Ovary (tissue), 9 donors: ENCODE results near the gene CALHM6. TPM values are rescaled to one million over a fixed set of nuclear protein-coding genes. Genes with fewer than 3 reads are reported as not detected.

ENCODE experiments used
- DNase-seq, 5 donors: peaks; one replicate each; pipeline ENCODE4 v3.0.0-alpha.2; 2019 to 2020
- H3K27ac ChIP-seq, 2 donors: fragments of 200-600 bp; one replicate each; pipeline versions ENCODE4 v1.5.1 to v1.8.0; 2019 to 2022
- H3K27me3 ChIP-seq: fragments of 200-600 bp; one replicate; pipeline ENCODE4 v1.8.0; 2022
- H3K36me3 ChIP-seq: fragments of 200-600 bp; sonication (generic); one replicate; pipeline ENCODE4 v1.5.1; 2019
- H3K4me1 ChIP-seq: one replicate; pipeline ENCODE4 v1.8.1; 2013; ENCODE audit warnings: mild to moderate bottlenecking, moderate library complexity; ENCODE audit not compliant: insufficient read depth
- H3K4me3 ChIP-seq: fragments of 200-600 bp; sonication (generic); one replicate; pipeline ENCODE4 v1.5.1; 2017
- H3K9me3 ChIP-seq, 2 donors: fragments of 200-600 bp in 1 of 2; sonication (generic) in 1 of 2; one replicate each; pipeline versions ENCODE4 v1.5.1 to v1.8.1; 2013 to 2019; ENCODE audit warnings: mild to moderate bottlenecking in 1 of 2, moderate library complexity in 1 of 2
- CTCF ChIP-seq, 3 donors: fragments of 450-650 bp in 2 of 3; fragments of 200-600 bp in 1 of 3; IDR thresholded peaks; one replicate each; pipeline versions ENCODE4 v1.5.1 to v1.8.0; 2016 to 2022; ENCODE audit warnings: antibody characterized with exemption in 3 of 3, mild to moderate bottlenecking in 1 of 3
- EP300 ChIP-seq: sonication (generic); formaldehyde crosslinking; IDR thresholded peaks from one replicate; pipeline ENCODE4 v1.6.1; 2017; ENCODE audit warnings: antibody characterized with exemption
- POLR2A ChIP-seq: fragments of 450-650 bp; IDR thresholded peaks from one replicate; pipeline ENCODE4 v1.6.1; 2017; ENCODE audit warnings: antibody characterized with exemption, mild to moderate bottlenecking, moderate library complexity
- WGBS, 3 donors: extraction: QIAGEN DNeasy Blood & Tissue Kit in 1 of 3; methylation state at CpG; one replicate each; pipeline versions ENCODE4 v1.1.5 to v1.1.7; 2013 to 2017; 5-methylcytosine and 5-hydroxymethylcytosine counted together
- intact Hi-C, 4 donors: fragments of 100-400 bp; cut with DNase I; formaldehyde crosslinking; loops; one replicate each; pipeline versions ENCODE4 v1.11.0 to v1.15.1; 2022 to 2023
- polyA plus RNA-seq, 2 donors: library from polyadenylated mRNA; stranded (reverse); fragments of 200-250 nt in 1 of 2; fragments of 350-450 nt in 1 of 2; fragmentation: Illumina TruSeq in 1 of 2; extraction: RNeasy Lipid Tissue Mini Kit (QIAGEN cat#74804) in 1 of 2; gene quantifications; one replicate each; pipeline ENCODE4 v1.2.3, GENCODE V29; 2013 to 2014
- total RNA-seq, 7 donors: library from RNA; depleted of rRNA in 2 of 7; stranded (reverse); fragments of >200 nt in 2 of 7; fragmentation: NEBNext Ultra II Directional in 3 of 7; extraction: Animal tissue kit (Norgen Biotek cat#: 25700) in 3 of 7; gene quantifications; one replicate each; pipeline versions ENCODE4 v1.1.0 to v1.2.4, GENCODE V29; 2016 to 2023
- donor health status: DM: no; HTN: no; CAD: no; lungs with moderate emphysema.
- donor health status: DM: no; HTN: no; CAD: no.
- donor health status: Bipolar disorder and iron deficiency.
- donor health status: DM: yes; HTN: yes; CAD: no.
- donor health status: DM: no; HTN: no; CAD: no.
- donor health status: DM: yes; HTN: yes; CAD: no.

Gene CALHM6
- total and polyA plus RNA-seq, 9 donors: 1.6 to 14.0 (median 3.0) TPM

GRCh38 chr6:116508527-116508926, 47.4 kb downstream of the CALHM6 start:
- Histone ChIP-seq H3K4me1 (peaks cover 2% of the 10 kb centered on the region), H3K9me3 (no peaks in the 10 kb centered on the region), H3K27me3 (no peaks in the 10 kb centered on the region), H3K4me3 (no peak overlapping the region), H3K27ac (no peak overlapping the region), H3K36me3 (no peaks in the 10 kb centered on the region)
- no peak for DNase-seq
- TF ChIP-seq POLR2A (no peak), EP300 (no peak), CTCF (IDR thresholded peaks at IDR 0.05) (no peak)
- intact Hi-C loops: no loop called here

- WGBS, 3 donors: 6 to 30% (median 8%) methylated on average over 10 of the region's 10 CpGs
- Histone ChIP-seq H3K27me3 (no peaks in the 10 kb centered on the region), H3K4me1 (peaks cover 3% of the 10 kb centered on the region), H3K27ac (peak within 1 kb of the TSS in 1 of 2 donors; percentile 68), H3K4me3 (peak within 1 kb of the TSS; percentile 26), H3K9me3 (no peaks in the 10 kb centered on the region), H3K36me3 (no peaks in the 10 kb centered on the region)
- DNase-seq: peak; percentile 20 to 48 (median 30)
- intact Hi-C loops: no loop called here
- TF ChIP-seq CTCF (IDR thresholded peaks at IDR 0.05) (peak in 2 of 3 donors; percentile 35 to 76), POLR2A (no peak)
Observed at GRCh38 chr6:116511424-116512110, 50.4 kb downstream of the CALHM6 start, which contains the start of gene CALHM5. TSS of gene CALHM5 (plus strand) at chr6:116511639. CDS start at chr6:116511697, 58 bp downstream.

- no peak for DNase-seq
- H3K36me3 ChIP-seq: no peaks in the 10 kb centered on the region
- H3K4me3 ChIP-seq: peak overlapping the region; percentile 26
- no peaks in the 10 kb centered on the region for H3K9me3 ChIP-seq
- no peaks in the 10 kb centered on the region for H3K27me3 ChIP-seq
- WGBS, 3 donors: 6 to 32% (median 7%) methylated on average over 4 of the region's 4 CpGs
- no peak for TF ChIP-seq EP300
- TF ChIP-seq CTCF (IDR thresholded peaks at IDR 0.05): no peak
- no peak for TF ChIP-seq POLR2A
- H3K27ac ChIP-seq: peak overlapping the region in 1 of 2 donors; percentile 68
- peaks cover 3% of the 10 kb centered on the region for H3K4me1 ChIP-seq
- intact Hi-C loops: no loop called here
Observed at GRCh38 chr6:116512111-116512559, 51.0 kb downstream of the CALHM6 start.

GRCh38 chr6:116512734-116513133, 51.6 kb downstream of the CALHM6 start:
- Histone ChIP-seq H3K27me3 (no peaks in the 10 kb centered on the region), H3K27ac (no peak overlapping the region), H3K4me3 (peak overlapping the region; percentile 26), H3K9me3 (no peaks in the 10 kb centered on the region), H3K36me3 (no peaks in the 10 kb centered on the region), H3K4me1 (peaks cover 3% of the 10 kb centered on the region)
- TF ChIP-seq POLR2A: no peak
- no peak for DNase-seq
- intact Hi-C loops: no loop called here

Other genes starting within 250 kb of the CALHM6 start
- 10 to 100 TPM; 18.1 to 44.4 (median 31.0) TPM for gene TSPYL4, start 207.3 kb upstream of the CALHM6 start, total RNA-seq
- gene TSPYL4, start 207.3 kb upstream of the CALHM6 start, polyA plus RNA-seq: 10 to 100 TPM; 23.0 to 35.3 TPM
- gene TSPYL1, start 181.4 kb upstream of the CALHM6 start, total RNA-seq: 100 to 1,000 TPM in 4 of 7 donors, 10 to 100 TPM in 3; 60.0 to 155 (median 113) TPM
- 10 to 100 TPM; 39.2 to 88.4 TPM for gene TSPYL1, start 181.4 kb upstream of the CALHM6 start, polyA plus RNA-seq
- 10 to 100 TPM; 27.9 to 61.6 (median 43.1) TPM for gene DSE, start 90.4 kb upstream of the CALHM6 start, total RNA-seq
- 10 to 100 TPM; 23.1 to 29.0 TPM for gene DSE, start 90.4 kb upstream of the CALHM6 start, polyA plus RNA-seq
- gene CALHM5, start 50.3 kb downstream of the CALHM6 start, total RNA-seq: 1 to 10 TPM in 2 of 7 donors, under 1 TPM in 5; 0.20 to 1.2 (median 0.68) TPM
- gene CALHM5, start 50.3 kb downstream of the CALHM6 start, polyA plus RNA-seq: 1 to 10 TPM in 1 of 2 donors, under 1 TPM in 1; 0.70 to 3.2 TPM
- under 1 TPM in 1 of 7 donors, not detected in 6; 0.10 TPM for gene TRAPPC3L, start 84.3 kb downstream of the CALHM6 start, total RNA-seq
- under 1 TPM; 0.08 to 0.20 TPM for gene TRAPPC3L, start 84.3 kb downstream of the CALHM6 start, polyA plus RNA-seq
- gene CALHM4, start 92.4 kb downstream of the CALHM6 start, total RNA-seq: not detected
- under 1 TPM in 1 of 2 donors, not detected in 1; 0.38 TPM for gene CALHM4, start 92.4 kb downstream of the CALHM6 start, polyA plus RNA-seq
- gene RWDD1, start 110.1 kb downstream of the CALHM6 start, total RNA-seq: 10 to 100 TPM; 36.5 to 53.0 (median 48.8) TPM
- 10 to 100 TPM; 56.8 to 82.2 TPM for gene RWDD1, start 110.1 kb downstream of the CALHM6 start, polyA plus RNA-seq
- gene RSPH4A, start 155.1 kb downstream of the CALHM6 start, total RNA-seq: 10 to 100 TPM in 1 of 7 donors, 1 to 10 TPM in 6; 1.0 to 17.9 (median 2.3) TPM
- under 1 TPM; 0.52 to 0.55 TPM for gene RSPH4A, start 155.1 kb downstream of the CALHM6 start, polyA plus RNA-seq
- gene ZUP1, start 207.4 kb downstream of the CALHM6 start, total RNA-seq: 1 to 10 TPM; 4.3 to 8.6 (median 5.0) TPM
- gene ZUP1, start 207.4 kb downstream of the CALHM6 start, polyA plus RNA-seq: 1 to 10 TPM; 3.5 to 4.3 TPM
- 10 to 100 TPM; 14.4 to 50.6 (median 36.5) TPM for gene KPNA5, start 219.8 kb downstream of the CALHM6 start, total RNA-seq
- gene KPNA5, start 219.8 kb downstream of the CALHM6 start, polyA plus RNA-seq: 1 to 10 TPM; 7.1 to 9.3 TPM